Stimulated activated CD4-positive, alpha-beta T cell treated with anti-CD3 and anti-CD28 coated beads, Interleukin-1b, Interleukin-23, amount 100 ng/mL, for 24 hours (primary cell): ENCODE measurements around the gene CDKN2AIPNL.

Experiments
- DNase-seq, 4 experiments: peaks; one replicate each; pipeline ENCODE4 v3.0.0-alpha.2; 2020; ENCODE audit warnings: low read depth in 4 of 4, low spot score in 1 of 4

Gene CDKN2AIPNL, protein sequence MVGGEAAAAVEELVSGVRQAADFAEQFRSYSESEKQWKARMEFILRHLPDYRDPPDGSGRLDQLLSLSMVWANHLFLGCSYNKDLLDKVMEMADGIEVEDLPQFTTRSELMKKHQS

DNA sequence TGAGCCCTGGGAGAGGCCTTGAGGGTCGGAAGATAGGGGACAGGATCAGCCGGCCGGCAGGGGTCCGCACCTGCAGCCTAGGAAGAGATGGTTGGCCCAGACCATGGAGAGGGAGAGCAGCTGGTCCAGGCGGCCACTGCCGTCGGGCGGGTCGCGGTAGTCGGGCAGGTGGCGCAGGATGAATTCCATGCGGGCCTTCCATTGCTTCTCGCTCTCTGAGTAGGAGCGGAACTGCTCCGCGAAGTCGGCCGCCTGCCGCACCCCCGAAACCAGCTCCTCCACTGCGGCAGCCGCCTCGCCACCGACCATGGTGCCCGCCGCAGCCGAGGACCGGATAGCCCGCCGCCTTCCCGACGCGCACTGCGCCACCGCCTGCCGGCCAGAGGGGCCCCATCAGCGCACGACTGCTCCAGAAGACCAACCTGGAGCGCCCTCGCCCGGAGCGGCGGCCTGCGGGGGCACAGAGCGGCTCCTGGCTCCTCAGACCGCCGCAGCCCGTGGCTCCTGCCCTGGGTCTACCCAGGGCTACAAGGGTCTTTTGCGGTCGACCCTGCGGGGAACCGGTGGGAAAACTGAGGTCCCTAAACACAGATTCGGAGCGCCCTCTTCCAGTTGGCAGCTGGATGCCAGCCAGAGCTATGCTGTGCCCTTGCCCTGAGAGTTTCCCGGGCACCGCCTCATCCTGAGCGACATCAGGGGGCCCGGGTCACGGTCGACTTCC lies at the start of gene CDKN2AIPNL:
Gene CDKN2AIPNL (minus strand): TSS at position 336 of the 721 bp plus-strand sequence. CDS start 27 bp downstream, at position 309.
- DNase-seq = peak; percentile 73 to 88 (median 80)

DNA sequence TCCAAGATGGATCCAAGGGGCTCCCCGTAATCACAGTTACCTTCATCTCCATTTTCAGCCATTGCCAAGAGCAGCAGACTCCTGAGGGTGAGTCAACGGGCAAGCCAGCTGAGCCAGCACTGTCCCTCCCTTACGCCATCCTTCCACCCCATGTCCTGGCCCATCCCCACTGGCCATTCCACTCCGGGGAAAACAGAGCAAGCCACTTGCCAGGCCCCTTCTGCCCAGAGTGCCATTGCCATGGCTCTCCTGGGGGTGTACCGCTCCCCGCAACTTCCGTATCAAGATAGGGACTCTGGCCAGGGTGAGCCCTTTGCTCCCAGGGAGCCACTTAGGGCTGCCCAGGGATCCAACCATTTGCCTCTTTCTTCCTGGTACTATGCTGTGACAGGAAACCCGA lies 48.9 kb upstream of the CDKN2AIPNL start:
- DNase-seq = no peak

DNA sequence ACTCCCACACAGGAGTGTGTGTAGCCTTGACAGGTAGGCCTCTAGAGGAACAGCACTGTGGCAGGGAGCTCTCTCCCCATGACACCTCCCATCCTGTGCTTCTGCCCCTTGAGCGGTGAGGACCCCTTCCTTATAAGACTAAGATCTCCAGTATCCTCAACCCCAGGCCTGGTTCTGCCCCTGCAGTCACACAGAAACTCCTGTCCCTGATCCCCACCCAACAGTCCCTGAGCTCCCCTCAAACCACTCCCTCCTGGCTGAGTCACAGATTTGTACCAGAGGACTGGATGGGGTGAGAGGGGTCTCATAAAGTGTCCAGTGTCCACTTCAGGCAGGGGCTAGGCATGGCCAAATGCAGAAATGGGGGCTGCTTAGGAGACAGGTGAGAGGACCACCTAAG lies 47.8 kb upstream of the CDKN2AIPNL start:
- DNase-seq = no peak

DNA sequence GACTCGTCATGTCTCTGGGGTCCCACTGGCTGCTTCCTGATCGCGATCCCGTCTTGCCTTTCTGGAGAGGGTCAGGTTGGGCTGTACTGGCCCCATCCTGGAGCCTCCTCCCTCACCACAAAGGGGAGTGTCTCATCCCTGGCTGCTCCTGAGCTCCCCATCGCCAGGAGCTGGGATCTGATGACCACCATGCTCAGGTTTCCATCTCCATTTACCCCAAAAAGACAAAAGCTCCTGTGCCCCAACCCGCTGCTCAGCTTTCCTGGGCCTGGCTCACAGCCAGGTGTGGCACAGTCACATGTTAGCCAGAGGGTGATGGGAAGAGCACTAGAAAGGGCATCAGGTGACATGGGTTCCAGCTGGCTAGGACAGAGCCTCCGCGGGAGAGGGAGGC lies 47.3 kb upstream of the CDKN2AIPNL start:
- DNase-seq = no peak

DNA sequence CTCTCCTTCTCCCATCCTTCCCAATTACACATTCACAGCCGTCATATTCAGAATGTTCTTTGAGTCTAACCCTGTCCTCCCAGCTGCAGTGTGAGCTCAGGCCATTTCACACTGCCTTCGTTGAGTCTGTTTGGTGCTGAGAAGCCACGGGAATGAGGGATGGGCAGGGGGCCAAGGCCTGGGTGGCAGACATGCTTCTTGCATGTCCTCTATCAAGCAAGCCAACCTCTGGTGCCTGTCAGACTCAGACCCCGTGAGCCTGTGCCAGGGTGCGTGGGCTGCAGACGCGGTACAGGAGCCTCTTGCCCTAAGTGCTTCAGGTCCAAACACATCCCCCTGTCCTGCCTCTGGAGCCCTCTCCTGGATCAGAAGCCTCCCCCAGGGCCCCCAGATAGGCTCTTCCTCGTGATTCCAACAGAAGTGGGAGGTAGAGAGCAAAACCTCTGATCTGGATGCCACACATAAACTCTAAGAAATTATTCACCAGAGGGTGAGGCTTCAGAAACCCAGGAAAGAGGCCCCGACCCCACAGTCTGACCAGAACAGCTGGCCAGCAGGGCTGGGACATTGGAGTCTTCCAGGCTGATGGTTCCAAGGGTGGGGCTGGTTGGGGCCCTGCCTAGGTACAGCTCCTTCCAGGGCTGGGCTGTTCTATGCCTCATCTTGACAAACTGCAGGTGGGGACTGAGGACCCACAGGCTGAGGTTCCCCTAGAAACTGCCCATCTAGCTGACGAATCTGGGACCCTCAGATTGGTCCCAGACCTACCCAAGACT lies 46.7 kb upstream of the CDKN2AIPNL start:
- no peak for DNase-seq

DNA sequence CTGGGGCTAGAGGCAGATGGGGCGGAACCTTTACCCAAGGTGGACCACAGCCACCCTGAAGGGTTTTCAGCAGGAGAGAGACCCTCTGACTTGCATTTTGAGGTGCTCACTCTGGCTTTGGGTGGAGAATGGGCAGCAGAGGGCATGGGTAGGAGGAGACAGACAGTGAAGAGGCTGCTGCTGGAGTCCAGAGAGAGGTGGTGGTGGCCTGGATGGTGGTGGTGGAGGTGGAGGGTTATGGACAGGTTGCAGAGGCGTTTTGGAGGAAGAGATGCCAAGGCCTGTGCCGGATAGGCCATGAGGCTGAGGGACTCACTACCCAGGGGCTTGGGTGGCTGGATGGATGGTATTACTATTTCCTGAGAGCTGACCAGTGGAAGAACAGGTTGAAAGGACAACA lies 46.1 kb upstream of the CDKN2AIPNL start:
- DNase-seq = no peak

DNA sequence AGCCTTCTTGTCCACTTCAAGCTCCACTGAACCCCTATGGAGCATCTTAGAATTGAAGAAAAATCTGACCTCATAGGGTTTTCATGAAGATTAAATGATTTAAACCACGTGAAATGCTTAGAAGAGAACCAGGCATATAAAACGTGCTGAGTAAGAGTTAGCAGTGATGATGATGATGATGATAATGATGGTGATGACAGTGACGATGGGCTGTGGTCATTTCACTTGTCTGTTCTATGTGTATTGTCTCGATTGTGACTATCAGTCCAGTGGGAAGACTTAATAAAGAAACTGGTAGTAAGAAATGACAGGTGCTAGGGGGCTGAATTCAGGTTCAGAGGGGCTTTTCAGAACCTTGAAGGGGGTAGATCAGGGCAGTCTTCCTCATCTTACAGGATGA lies 45.1 kb upstream of the CDKN2AIPNL start:
- no peak for DNase-seq

DNA sequence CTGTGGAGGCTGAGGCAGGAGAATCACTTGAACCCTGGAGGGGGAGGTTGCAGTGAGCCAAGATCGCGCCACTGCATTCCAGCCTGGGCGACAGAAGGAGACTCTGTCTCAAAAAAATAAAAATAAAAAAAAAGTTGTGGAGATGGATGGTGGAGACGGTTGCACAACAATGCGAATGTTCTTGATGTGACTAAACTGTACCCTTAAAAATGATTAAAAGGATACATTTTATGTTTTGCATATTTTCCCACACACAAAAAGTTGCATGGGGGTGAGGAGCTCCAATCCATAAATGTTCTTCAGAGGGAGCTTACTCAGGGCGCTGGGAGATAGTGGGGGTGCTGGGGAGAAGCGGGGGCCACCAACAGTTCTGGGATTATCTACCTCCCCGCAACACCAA lies 43.8 kb upstream of the CDKN2AIPNL start:
- no peak for DNase-seq

DNA sequence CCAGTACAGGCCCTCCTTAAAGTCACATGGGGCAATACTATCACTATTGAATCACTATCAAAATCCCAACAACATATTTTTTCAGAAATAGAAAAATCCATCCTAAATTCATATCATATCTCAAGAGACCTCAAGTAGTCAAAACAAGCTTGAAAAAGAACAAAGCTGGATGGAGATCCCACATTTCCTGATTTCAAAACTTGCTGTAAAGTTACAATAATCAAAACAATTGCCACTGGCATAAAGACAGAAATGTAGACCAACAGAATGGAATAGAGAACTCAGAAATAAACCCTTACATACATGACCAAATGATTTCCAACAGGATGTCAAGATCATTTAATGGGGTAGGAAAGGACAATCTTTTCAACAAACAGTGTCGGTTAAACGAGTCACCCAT lies 41.3 kb upstream of the CDKN2AIPNL start:
- DNase-seq = no peak

DNA sequence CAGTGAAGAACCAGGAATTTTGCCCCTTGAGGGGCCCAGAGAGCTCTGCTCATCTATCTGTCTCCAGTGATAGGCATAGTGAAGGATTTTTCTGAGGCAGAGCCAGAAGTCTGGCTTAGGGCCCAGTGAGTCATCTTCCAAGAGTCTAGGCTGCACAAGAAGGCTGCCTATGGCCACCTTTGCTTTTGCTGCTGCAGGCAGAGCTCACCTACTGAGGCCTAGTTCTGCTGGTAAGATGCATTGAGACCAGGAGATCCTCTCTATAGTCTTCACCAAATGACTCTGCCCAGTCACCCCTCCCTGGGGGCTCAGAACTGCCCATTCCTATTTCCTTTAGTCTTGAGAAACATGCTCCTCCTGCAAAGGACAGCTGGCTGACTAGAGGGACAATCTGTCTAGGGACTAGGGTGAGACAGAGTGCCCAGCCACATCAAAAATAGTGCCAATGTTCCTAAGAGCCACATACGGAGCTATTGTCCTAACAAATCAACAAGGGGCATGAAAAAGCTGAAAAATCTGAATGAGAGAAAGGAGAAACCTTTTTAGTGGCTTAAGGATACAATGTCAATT lies 40.3 kb upstream of the CDKN2AIPNL start:
- DNase-seq = no peak

DNA sequence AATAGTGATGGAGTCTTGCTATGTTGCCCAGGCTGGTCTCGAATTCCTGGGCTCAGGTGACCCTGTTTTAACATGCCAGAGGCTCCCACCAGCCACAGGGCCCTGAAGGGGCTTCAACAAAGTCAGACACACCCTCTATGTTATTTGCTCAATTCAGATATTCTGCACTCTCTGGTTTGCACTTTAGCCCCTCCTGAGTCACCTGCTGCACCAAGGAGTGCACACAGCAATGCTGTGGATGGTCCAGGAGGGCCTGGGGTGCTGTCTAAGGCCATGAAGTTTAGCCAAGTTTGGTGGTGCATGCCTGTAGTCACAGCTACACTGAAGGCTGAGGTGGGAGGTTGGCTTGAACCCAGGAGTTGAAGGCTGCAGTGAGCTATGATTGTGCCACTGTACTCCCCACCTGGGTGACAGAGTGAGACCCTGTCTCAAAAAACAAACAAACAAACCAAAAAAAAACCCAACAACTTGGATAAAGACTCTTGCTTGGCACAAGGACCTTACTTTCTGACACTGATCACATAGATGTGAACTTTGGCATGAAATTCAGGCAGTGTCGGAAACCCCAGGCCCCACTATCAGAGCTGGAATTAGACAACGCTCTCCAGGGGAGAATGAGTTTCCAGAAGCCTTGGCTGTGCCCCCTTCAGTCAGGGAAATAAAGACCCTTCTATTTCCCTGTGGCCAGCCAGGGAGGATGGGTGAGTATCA lies 39.7 kb upstream of the CDKN2AIPNL start:
- no peak for DNase-seq

DNA sequence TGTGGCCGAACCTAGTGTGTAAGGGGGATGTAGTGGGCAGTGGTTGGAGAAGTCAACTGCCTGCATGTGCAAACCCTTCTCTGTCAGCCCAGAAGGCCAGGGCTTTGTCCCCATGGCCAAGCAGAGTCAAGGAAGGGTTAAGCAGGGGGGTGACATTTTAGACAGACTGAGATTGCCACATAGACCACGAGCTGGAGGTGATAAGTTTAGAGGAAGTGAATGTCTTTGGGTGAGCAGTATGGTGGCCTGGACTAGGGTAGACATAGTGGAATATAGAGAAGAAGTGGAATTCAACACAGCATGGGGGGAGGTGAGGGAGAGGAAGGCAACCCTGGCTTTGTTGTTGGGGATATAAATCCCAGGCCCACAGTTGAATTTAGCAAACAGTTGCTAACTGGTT lies 38.7 kb upstream of the CDKN2AIPNL start:
- DNase-seq = no peak

DNA sequence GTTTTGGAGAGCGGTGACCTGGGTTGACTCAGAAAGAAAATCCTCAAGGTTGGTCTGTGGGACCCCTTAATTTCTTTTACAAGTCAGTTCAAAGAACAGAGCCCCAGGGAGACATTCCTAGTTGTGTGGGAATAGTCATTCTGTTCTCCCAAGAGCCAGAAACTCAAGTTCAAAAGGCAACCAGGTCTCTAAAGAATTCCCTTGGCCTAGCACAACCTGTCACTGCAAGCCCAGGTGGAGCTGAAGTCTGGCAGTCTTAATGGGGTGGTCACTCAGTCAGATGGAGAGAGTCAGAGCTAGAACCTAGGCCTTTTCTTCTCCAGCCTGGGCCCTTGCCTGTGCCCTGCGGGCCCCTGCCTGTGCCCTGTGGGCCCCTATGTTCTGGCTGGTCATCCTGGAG lies 37.5 kb upstream of the CDKN2AIPNL start:
- no peak for DNase-seq

DNA sequence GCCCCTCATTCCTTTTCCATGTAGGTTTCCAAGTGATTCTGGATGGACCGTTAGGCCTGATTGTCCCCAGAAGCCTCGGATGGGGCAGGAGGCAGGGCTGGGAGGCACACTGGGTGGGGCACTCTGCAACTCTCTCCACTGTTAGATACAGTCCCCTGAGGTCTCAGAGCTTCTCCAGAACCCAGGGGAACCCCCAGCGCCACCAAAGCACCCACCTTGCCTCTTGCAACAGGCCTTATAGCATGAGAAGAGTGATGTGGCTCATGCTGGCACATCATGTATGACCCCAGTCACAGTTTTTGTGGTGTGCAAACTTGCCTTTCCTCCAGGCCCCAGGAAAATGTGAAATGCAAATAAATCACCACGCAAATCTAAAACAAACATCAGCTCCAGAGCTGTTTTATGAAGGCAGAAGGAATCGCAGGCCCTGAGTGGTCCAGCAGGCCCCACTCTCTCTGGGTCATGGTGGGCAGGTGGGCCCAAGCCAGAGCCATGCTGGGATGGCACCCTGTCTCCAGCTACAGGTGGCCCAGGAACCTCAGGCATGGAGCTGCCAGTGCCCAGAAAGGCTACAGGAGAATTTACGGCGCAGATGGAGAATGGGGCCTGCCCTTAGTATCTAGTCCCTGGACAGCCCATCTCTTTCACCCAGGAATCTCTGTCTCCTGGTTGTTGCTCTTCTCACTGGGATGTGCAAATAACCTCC lies 36.3 kb upstream of the CDKN2AIPNL start:
- DNase-seq = no peak

DNA sequence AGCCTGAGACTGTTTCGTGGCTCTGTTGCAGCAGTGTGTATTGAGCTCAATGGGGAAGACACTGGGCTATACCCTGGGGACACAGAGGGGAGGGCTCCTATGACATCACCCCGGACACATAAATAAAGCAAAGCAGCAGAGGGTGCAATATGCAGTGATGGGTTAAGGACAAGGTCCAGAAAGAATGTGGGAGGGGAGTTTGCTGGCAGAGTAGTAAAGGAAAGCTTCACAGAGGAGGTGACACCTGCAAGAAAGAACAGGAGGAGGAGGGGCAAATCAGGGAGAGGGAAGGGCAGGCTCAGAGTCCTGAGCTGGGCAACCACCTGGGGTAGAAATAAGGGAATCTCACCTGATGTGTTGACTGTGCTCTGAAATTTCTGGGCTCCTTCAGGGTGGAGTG lies 35.3 kb upstream of the CDKN2AIPNL start:
- DNase-seq = no peak

DNA sequence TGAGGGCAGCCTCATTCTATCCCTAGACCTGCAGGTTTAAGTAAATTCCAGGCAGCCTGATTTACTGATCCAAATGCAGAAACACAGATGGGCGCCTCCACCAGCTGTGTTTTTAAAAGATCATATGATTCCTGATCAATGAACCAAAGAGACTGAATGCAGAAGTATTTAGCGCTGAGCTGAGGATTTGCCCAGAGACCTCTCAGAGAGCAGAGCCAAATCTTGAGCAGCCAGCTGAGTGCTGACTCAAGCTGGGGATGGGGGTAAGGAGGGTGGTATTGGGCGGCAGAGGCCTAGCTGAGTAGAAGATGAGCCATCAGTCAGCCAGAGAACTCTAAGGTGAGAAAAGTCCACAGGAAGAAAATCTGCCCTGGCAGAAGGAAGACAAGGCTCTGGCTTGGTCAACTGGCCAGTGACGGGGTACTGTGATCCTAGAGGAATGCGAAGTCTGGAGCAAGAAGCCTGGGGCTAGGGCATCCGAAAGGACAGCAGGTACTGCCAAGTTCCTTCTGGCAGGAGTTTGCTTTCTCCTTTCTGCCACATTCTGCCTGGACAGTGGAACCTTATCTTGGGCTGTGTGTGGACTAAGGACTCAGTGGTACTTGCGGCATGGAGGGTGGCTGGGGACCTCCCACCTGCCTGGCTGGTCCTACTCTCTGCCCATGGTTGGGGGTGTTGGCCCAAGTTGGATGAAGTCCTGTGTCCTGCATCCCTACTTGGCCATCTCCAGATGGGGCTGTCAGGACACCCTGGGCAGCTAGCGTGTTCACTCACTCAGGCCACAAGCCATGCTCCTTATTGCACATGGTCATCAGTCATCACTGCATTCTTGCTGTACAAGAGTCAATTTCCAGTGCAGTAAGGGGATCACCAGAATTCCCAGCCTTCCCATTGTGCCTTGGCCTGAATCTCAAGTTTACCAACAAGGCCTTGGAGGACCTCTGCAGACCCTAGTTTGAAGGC lies 34.5 kb upstream of the CDKN2AIPNL start:
- no peak for DNase-seq

DNA sequence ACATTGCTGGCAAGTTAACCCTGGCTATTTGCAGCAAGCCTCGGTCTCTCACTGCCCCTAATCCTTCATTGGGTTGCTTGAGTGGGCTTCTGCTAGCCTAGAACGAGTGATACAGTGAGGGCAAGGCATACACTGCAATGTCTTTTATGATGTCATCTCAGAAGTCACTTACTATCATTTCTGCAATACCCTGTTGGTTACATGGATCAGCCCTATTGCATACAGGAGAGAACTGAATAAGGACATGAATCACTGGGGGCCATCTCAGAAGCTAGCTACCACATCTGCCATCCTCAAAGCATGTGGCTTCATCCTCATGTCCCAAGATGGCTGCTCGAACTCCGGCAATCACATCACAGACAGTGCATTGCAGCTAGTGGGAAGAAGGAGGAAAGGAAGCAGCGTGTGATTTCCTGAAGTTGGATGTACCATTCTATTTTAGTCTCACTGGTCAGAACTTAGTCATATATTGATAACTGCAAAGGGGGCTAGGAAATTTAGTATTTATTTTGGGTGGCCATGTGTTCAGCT lies 33.3 kb upstream of the CDKN2AIPNL start:
- DNase-seq = no peak

DNA sequence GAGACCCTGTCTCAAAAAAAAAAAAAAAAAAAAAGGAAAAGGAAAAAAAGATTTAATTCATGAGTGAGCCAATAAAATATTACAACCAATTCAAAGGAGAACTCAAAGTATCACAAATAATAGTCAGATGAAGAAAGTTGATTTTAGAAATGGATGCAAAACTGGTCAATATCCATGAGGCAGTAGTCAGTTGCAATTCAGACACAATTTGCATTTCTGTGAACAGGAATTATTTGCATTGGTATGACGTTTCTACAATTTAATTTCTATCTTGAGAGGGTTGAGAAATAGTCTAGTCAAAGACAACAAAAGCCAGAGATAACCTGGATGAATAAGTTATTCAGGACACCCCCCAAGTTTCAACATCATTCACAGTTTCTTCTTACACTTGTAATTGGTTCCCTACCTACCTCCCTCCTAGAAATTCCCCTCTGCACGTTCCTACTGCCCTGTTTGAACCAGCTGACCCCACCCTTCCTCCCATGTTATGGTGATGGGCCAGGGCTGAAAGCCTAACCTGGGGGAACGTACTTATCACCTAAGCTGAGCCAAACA lies 28.6 kb upstream of the CDKN2AIPNL start:
- DNase-seq = no peak

DNA sequence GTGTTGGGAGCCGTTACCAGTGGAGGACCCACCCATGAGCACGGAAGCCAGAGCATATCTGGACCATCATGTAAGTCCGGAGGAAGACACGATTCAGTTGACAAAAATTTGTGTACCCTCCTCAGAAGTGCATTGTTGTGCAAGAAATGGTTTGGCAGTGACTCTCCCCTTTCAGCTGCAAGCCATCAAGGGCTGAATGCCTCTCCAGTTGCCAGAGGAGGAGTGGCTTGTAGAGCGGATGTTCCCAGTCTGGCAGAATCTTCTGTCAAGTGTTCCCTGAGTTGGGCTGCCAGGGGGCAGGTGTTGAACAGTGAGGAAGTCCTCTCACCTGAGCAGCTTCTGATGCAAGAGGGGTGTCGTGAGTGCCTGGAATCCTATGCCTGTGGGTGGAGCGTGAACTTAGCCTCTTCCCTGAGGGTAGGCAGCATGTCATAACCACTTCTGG lies 27.6 kb upstream of the CDKN2AIPNL start:
- DNase-seq = no peak
